HG03108 (cell line): ENCODE measurements around the gene PPP6R1.

Experiments used
- ATAC-seq: cut with Tn5 transposase; IDR thresholded peaks from one replicate; pipeline ENCODE4 v1.9.1; 2021; ENCODE audit warnings: moderate library complexity; ENCODE audit not compliant: unreplicated experiment

The PPP6R1 gene, protein sequence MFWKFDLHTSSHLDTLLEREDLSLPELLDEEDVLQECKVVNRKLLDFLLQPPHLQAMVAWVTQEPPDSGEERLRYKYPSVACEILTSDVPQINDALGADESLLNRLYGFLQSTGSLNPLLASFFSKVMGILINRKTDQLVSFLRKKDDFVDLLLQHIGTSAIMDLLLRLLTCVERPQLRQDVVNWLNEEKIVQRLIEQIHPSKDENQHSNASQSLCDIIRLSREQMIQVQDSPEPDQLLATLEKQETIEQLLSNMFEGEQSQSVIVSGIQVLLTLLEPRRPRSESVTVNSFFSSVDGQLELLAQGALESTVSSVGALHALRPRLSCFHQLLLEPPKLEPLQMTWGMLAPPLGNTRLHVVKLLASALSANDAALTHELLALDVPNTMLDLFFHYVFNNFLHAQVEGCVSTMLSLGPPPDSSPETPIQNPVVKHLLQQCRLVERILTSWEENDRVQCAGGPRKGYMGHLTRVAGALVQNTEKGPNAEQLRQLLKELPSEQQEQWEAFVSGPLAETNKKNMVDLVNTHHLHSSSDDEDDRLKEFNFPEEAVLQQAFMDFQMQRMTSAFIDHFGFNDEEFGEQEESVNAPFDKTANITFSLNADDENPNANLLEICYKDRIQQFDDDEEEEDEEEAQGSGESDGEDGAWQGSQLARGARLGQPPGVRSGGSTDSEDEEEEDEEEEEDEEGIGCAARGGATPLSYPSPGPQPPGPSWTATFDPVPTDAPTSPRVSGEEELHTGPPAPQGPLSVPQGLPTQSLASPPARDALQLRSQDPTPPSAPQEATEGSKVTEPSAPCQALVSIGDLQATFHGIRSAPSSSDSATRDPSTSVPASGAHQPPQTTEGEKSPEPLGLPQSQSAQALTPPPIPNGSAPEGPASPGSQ

DNA sequence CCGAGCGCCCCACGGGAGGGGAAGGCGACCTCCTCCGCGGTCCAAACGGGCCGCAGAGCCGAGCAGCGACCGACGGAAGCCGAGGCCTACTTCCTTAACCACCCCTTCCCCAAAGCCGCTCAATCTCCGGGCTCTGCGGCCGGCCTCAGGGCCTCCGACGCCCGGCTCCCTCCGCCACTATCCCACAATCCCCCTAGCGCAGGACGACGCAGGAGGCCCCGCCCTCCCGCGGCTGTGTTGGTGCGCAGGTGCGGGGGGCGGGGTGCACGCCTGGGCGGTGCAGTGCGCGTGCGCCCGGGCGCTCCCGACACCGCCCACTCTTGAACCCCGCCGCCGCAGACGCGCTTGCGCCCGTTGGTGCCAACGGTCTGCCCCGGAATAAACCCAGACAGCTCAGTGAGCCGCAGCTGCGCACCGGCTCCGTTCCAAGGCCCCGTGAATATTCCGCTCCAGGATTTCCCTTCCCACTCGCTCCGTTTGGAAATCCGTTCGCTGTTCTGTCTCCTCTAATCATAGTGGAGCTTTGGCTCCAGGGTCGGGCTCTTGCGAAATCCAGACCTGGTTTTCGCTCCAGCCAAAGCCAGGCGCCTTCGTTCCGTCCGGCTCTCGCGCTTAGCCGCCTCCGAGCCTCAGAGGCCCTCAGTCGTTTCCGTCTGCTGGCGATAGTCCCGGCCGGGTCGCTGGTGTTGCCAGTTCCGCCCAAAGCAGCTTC lies at the start of gene PPP6R1:
Gene PPP6R1, minus strand, starts transcription at position 190 of the 712 bp plus-strand sequence. CDS start 11,914 bp downstream, outside the sequence.
- ATAC-seq = peak; percentile 60

DNA sequence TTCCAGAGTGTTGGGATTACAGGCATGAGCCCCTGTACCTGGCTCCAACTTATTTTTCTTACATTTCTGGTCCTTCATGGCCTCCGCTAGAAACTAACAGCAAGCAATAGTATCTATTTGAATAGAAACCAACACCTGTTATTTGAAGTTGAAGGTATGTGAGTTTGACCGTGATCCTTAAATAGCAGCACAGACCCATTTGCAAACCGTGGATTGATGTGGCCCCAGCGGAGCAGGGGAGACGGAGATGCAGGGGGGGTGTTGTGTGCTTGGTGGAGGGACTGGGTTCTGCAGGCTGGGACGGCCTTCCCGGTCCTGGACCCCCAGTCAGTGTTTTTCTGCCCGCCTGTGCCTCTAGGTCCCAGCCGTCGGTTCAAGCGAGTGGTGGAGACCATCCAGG lies 49.5 kb upstream of the PPP6R1 start:
- ATAC-seq = no peak

DNA sequence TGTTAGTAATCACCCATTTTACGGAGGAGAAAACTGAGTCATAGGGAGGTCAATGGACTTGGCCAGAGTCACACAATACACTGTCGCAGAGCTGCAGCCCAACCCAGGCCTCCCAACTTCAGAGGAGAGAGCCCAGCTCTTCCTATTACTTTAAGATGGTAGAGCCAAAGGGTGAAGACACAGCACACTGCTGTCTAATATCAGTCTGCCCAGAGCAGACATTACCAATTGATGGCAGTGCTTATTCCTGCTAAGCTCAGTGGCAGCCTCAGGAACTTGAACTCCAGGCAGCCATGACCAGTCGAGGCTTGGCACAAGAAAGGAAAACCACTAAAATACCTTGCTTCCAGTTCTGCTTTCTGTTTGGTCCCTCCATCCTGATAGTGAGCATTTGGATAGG lies 47.9 kb upstream of the PPP6R1 start:
- no peak for ATAC-seq

DNA sequence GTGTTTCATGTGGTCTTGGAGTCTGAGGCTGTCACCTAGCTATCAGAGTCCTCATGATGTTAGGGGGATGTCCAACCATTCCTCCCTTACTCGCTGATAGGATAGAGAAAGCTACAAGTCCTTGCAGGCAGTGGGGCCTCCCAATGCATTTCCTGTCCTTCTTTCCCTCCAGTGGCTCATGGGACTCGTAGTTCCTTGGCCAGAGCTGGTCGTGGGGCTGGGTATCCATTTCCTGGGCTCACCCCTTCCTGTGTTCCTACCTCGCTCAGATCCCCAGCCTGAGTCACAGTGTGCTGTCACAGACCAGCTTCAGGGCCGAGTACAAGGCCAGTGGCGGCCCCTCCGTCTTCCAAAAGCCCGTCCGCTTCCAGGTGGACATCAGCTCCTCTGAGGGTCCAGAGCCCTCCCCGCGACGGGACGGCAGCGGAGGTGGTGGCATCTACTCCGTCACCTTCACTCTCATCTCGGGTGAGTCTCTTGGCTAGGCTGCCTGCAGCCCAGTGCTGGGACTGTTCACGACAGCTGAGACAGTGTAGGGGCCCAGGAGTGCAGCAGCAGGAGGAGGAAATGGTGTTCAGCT lies 47.3 kb upstream of the PPP6R1 start:
- ATAC-seq = no peak

DNA sequence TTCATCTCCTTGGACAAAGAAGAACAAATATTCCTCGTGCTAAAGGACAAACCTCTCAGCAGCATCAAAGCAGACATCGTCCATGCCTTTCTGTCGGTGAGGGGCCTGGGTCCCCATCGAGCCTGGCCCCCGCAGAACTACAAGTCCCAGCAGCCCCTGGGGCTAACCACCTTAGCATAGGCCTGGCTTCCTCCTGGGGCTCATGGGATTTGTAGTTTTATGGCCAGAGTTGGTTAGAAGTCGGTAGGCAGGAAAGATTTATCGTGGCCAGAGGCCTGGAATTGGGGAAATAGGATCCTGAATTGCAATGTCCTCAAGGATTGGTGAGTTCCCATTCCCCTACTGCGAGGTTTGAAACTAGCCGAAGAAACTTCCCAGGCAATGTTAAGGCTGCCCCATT lies 46.7 kb upstream of the PPP6R1 start:
- ATAC-seq = no peak

DNA sequence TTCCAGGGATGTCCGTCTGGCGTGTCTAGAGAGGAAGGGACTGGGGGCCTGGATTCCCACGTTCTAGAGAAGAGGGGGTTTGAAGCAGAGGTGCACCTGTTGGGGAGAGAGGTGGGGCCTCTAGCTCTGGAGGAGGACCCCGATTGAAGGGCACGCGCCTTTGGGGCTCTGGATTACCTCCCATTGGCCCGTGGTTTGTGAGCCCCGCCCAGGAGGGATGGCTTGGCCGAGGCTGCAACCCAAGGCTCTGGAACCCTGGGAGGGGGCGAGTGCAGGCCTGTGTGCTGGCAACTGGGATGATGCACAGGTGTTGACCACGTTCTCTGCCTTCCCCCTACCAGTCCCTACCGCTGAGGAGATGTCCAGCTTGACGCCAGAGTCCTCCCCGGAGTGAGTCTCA lies 46.2 kb upstream of the PPP6R1 start:
- no peak for ATAC-seq

DNA sequence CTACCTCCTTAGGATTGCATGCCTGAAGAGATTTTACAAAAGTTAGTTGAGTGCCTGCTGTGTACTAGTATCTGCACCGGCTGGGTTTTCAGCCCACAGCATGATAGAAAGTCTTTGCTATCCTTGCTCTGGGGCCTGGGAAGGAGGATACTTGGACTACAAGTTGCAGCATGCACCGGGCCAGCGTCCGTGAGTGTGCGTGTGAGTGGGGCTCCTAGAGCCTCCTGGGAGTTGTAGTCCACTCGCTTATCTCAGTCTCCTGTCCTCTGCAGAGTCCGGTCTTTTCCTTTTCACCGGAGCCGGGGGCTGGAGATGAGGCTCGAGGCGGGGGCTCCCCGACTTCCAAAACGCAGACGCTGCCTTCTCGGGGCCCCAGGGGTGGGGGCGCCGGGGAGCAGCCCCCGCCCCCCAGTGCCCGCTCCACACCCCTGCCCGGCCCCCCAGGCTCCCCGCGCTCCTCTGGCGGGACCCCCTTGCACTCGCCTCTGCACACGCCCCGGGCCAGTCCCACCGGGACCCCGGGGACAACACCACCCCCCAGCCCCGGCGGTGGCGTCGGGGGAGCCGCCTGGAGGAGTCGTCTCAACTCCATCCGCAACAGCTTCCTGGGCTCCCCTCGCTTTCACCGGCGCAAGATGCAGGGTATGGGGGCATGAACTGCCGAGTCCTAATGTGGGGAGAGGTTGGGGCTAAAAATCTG lies 45.6 kb upstream of the PPP6R1 start:
- no peak for ATAC-seq

DNA sequence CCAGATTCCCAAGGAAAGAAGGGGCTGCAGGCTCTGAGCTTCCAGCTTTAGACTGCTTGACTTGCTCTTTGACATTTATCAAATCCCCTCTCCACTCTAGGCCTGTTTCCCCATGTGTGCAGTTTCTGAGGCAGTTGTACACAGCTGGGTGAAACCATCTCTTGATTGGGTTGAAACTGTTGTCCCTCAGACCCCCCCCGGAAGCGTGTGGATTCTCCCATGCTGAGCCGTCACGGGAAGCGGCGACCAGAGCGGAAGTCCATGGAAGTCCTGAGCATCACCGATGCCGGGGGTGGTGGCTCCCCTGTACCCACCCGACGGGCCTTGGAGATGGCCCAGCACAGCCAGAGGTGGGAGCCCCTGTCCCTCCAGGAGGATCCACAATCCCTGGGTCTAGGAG lies 44.7 kb upstream of the PPP6R1 start:
- no peak for ATAC-seq

DNA sequence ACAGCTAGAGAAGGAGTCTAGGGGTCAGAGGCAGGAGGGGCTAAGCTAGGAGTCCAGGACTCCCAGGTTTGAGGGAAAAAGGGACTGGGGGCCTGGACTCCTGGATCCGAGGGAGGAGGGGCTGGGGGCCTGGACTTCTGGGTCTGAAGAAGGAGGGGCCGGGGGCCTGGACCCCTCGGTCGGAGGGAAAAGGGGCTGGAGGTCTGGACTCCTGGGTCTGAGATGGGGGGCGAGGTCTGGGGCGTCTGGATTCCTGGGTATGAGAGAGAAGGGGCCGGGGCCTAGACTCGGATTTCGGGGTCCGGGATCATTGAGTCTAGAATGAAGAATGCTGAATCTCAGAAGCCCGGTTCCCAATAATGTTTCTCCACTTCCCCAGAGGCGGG lies 43.5 kb upstream of the PPP6R1 start:
- no peak for ATAC-seq

DNA sequence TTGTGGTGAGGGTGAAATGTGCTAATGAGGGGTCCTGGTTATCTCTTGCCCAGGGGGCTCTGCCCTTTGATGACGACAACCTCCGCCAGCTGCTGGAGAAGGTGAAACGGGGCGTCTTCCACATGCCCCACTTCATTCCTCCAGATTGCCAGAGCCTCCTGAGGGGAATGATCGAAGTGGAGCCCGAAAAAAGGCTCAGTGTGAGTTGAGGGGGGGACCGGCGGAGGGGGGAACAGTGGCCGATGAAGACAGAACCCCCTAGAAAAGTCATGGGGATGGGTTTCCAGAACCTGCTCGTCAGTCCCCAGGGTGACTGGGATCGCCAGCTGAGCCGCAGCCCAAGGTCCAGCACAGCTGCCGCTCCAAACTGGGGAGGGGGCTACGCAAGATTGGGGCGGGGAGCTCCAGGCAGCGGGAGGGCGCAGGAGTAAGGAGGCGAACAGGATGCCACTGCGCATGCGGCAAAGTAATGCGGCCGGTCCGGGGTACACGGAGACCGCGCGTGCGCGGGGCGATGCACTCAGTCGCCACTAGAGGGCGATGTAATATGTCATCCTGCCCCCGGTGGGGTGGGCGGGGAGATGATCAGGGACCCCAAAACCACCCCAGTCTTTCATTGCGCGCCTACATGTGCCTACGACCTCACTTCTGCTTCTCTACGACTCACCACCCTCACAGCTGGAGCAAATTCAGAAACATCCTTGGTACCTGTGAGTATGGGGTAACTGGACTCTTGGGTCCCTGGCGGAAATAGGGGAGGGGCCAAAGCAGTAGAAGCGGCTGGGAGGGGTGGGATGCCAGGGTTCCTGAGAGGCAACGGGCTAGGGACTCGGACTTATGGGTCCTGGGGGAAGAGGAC lies 42.9 kb upstream of the PPP6R1 start:
- ATAC-seq = peak; percentile 57

DNA sequence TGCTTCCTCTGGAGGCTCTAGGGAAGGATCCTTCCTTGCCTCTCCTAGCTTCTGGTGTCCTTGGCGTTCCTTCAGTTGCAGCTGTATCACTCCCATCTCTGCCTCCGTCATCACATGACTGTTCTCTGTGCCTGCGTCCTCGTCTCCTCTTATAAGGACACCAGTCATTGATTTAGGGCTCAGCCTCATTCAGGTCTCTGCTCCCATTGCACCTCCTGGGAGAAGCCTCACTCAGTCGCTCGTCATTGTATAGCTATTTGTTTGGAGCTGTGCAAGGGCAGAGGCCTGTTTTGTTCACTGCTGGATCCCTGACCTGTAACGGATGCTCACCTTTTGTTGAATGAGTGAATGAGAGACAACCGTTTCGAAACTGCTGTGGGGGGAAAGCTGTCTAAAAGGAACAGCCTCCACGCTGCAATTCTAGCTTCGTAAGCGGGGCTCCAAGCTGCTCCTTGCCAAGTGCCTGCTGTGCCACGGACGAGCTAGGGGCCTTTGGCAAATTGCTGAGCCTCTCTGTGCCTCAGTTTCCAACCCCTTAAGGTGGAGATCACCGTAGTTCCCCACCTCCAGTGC lies 42.2 kb upstream of the PPP6R1 start:
- no peak for ATAC-seq

DNA sequence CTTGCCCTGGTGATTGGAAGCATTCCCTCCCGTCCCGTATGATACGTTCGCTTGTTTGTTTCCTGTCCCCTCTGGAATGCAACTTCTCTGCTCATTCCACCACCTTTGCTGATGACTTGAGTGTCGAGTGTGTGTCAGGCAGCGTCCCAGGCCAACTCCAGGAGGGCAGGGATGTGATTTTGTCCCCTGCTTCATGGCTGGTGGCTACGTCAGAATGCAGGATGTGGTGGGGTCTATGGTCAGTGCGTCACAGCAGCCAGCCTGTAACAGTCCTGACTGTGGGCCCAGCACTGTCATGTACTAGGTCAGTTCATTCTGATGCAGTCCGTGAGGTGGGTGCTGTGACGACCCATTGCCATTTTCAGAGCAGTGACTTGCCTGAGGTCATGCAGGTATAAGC lies 41.2 kb upstream of the PPP6R1 start:
- no peak for ATAC-seq

DNA sequence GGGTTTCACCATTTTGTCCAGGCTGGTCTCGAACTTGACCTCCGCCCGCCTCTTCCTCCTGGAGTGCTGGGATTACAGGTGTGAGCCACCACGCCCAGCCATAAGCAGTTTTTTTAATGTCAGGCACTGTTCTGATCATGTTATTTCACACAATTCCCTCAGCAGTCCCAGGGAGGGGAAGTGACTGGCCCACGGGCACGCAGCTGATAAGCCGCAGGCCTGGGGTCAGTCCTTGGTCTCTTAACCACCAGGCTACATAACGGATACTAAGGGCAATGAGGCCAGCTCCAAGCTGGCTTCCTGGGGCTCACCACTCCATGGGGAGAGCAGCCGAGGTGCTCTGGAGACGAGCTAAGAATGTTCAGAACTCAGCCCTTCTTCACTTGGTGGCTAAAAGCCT lies 38.5 kb upstream of the PPP6R1 start:
- ATAC-seq = no peak

DNA sequence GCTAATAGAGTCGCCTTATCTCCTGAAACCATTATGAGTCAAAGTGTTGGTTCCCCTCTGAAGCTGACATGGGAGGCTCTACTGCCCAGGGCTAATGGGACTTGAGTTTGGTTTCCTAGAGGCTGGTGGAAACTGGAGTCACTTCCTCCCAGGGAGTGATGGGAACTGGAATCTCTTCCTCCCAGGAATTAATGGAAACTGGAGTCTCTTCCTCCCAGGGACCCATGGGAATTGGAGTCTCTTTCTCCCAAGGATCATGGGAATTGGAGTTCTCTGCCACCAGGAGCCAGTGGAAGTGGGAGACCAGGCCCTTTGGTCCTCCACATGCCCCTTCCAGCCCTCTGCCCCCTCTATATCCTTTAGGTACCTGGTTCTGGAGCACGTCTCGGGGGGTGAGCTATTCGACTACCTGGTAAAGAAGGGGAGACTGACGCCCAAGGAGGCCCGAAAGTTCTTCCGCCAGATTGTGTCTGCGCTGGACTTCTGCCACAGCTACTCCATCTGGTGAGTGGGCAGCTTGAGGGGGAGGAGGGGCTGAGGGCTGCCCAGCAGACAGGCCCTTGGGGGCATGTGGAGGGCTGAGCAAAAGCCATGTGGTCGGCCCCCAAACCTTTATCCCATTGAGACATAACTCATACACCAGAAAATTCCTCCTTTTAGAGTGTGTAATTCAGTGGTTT lies 30.4 kb upstream of the PPP6R1 start:
- no peak for ATAC-seq

DNA sequence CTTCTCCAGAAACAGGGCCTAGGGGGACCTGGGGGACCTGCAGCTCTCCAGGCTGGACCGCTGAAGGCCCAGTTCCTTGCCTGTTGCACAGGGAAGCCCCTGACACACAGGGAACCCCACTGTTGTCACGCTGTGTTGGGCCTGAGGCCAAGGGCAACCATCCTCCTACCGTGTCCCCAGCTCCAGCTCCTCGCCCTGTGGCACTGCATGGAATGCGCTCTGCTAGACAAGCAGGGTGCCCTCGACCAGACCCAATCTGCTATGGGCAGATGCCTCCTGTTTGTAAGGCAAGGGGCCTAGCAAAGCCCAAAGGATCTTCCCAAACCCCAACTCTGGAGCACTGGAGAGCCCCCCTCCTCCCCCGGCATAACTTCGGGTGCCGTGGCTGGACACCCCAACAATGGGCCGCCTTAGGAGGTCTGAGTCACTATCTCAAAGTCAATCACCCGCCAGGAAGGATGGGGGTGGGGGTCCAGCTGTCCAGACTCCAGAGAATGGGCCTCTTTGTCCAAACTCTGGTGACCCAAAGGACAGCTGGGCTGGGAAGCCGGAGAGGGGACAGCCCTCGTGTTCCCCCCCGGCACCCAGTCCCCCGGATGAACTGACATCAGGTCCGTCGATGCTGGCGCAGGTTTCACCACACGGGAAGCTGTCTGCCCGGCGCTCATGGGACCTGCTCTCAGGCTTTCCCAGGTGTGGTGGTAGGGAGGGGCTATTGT lies 28.7 kb upstream of the PPP6R1 start:
- ATAC-seq = no peak

DNA sequence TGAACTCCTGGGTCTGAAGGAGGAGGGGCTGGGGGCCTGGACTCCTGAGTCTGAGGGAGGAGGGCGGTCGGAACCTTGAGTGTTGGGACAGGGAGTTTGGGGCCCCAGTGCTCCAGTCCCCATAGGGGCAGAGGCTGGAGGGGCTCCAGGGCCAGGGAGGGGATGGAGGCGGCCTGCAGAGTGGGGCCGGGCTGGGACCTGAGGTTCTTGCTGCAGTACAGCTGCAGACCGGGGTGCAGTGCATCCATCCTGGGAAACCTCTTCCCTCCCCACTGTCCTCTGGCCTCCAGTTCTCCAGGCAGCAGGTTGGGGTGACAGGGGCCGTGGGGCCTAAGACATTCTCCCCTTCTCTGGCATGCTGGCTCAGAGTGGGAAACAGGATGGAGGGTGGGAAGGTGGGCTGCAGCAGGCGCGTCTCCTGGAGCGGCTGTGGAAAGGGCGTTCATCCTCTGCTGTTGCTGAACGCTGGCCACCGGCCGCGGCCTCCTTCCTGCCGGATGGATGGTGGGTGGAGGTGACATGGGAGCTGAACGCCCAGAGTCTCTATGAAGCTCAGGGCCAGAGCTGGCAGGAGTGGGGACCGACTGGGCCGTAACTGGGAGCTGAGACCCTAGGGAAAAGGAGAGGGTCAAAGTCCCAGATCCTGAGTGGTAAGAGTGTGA lies 26.5 kb upstream of the PPP6R1 start:
- ATAC-seq = no peak

DNA sequence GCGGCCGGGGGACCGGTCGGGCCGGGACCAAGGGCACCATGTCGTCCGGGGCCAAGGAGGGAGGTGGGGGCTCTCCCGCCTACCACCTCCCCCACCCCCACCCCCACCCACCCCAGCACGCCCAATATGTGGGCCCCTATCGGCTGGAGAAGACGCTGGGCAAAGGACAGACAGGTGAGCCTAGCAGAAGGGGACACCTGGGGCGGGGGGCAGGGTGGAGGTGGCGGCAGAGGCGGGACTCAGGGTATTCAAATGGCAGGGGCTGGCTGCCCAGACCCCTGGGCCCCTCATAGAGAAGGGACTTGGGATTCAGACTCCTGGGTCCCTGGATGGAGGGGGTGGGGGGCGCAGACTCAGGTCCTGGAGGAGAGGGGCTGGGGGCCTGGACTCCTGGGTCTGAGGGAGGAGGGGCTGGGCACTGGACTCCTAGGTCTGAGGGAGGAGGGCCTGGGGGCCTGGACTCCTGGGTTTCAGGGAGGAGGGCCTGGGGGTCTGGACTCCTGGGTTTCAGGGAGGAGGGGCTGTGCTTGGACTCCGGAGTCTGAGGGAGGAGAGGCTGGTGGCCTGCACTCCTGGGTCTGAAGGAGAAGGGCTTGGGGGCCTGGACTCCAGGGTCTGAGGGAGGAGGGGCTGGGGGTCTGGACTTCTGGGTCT lies 25.7 kb upstream of the PPP6R1 start:
- no peak for ATAC-seq
